Activated CD8-positive, alpha-beta memory T cell treated with anti-CD3 and anti-CD28 coated beads, Interleukin-2, amount 50 U/mL, for 48 hours (primary cell): ENCODE data around the gene USP10.

Experiments used
- DNase-seq: peaks from one replicate; pipeline ENCODE4 v3.0.0-alpha.2; 2020

USP10 gene

DNA sequence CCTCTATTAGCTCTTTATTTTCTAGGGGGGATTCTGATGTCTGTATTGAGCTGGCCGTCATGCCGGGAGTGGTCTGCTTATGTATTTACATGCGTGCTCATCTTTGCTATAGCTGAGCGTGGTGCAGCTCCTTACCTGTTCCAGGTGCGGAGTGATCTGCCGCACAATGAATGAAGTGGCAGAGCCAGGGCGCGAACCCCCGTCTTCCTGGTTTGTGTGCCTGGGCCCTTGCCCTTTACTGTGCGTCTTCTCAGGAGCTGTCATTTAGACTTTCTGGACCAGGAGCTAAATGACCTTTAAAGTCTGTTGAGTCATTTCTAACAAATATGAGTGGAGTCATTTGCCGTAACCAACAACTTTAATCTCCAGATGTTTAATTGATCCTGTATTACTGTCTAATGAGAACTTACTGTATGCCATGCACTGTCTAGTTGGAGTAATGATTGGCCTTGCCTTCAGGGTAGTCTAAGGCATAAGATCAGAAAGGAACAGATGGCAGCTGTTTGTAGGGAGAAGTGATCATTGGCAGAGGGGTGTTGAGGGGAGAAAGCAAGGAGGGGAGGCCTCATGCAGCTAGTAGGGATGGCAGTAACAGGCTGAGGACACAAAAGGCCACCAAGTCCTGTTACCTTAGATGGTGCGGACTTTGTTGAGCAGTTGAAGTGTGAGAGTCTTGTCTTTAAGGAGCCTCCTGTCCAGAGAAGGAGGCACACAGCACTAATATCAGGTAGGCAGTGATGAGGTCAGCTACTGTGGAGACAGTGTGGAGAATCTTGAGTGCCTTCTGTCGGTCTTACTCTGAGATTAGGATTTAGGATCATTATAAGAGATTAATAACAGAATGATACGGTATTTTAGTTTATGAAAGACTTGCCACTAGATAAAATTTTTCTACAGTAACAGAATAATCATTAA is 53.9 kb downstream of the USP10 start:
- no peak for DNase-seq

DNA sequence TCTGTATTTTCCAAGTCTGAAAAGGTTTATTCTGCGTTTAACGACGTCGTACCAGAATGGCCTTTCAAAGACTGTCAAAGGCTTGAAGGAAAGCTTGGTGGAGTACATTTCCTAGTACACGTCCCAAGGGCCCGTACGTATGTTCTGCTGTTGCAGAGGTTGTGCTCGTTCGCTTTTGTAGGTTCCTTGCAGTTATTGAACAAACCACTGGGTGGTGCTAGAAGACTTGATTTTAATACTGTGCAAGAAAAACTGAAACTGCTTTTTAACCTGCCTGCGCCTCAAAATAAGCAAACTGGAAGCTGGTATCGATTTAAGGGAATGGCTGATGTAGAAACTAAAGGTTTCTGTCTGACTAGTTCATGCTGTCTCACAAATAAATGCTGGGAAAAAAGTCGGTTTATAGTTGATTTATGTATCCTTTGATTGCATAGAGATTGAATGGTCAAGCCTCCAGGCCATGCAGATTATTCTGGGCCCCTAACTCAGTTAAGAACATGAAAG is 54.6 kb downstream of the USP10 start:
- peak; percentile 62 for DNase-seq

DNA sequence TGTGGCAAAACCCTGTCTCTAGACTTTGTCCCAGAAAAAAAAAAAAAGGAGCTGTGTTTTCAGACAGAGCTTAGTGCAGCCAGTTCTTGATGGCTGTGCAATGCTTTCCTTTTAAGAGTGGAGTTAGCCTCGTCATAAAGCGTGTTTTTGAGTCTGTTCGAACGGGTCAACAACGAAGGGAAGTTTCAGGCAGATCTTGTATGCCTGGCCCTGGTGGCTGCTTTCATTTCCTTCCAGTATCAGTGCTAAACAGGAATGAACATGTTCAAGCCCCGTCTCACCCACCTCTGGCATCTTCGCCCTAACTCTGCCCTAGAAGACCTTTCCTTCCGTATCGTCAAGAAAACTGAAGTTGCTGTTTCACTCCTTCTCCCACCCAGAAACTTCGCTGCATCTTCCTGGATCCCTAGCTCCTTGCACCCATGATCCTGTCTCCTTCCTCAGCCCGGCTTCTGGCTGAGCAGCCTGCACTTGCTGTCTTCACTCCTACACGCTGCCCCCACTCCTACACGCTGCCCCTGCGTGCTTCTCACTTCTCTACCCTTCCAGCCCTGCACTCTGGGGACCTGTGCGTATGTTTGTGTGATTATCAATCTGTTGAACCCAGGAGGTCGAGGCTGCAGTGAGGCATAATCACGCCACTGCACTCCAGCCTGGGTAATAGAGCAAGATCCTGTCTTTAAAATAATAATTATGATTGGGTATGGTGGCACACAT is 55.3 kb downstream of the USP10 start:
- DNase-seq: no peak

DNA sequence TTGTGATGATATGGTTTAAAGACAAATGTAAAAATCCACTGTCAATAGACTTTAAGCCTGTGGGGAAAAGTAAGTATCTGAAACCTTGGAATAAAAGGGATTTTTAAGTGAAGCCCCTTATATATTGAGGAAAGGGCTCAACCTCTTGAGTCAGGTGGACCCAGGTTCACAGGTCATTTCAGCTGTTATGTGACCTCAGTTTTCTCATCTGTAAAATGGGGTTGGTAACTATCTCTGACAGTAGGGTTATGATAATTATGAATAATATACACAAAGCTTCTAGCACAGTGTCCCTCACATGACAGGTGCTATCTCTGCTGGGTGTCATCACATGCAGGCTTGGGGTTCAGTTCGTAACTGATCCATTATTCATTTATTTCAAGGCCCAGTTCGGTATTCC is 57.0 kb downstream of the USP10 start:
- no peak for DNase-seq

DNA sequence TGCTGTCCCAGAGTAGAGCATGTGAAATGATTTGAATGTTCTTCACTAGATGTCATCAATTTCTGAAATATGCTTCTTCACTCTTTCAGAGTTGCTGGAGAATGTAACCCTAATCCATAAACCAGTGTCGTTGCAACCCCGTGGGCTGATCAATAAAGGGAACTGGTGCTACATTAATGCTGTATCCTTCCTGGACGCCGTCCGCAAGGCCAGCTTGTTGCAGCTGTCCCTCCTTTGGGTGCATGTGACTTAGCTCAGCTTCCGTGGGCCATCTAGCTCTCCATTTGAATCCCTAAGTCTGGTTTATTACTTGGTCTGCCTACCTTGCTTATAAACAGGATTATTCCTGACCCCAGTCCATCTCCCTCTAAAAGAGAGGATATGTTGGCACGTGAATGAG is 58.8 kb downstream of the USP10 start:
- no peak for DNase-seq

DNA sequence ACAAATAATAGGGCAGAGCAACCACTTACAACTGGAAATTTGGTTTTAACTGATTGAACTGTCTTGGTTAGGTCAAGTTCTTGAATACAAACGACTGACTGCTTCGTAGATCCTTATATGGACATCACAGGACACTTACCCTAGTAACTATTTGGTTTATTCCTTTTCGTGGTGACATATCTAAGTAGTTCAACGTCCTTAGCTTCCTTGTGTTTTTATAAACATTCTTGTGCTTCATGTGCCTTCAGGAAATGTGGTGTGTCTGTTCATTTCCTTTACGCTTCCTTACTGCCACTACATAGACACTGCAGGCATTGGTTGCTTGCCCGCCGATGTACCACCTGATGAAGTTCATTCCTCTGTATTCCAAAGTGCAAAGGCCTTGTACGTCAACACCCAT is 59.3 kb downstream of the USP10 start:
- no peak for DNase-seq

DNA sequence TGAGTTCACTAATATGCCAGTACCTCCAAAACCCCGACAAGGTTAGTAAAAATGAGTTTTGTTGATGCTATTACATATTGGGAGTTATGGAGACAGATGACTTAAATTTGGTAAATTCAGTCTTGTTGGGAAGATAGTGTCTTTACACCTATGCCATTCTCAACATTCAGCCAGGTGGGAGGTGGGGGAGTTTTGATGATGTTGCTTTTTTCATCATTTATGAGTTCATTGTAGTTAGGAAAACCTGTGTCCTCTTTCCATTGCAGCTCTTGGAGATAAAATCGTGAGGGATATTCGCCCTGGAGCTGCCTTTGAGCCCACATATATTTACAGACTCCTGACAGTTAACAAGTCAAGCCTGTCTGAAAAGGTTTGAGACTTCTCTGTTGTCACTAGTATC is 60.1 kb downstream of the USP10 start:
- DNase-seq: no peak

DNA sequence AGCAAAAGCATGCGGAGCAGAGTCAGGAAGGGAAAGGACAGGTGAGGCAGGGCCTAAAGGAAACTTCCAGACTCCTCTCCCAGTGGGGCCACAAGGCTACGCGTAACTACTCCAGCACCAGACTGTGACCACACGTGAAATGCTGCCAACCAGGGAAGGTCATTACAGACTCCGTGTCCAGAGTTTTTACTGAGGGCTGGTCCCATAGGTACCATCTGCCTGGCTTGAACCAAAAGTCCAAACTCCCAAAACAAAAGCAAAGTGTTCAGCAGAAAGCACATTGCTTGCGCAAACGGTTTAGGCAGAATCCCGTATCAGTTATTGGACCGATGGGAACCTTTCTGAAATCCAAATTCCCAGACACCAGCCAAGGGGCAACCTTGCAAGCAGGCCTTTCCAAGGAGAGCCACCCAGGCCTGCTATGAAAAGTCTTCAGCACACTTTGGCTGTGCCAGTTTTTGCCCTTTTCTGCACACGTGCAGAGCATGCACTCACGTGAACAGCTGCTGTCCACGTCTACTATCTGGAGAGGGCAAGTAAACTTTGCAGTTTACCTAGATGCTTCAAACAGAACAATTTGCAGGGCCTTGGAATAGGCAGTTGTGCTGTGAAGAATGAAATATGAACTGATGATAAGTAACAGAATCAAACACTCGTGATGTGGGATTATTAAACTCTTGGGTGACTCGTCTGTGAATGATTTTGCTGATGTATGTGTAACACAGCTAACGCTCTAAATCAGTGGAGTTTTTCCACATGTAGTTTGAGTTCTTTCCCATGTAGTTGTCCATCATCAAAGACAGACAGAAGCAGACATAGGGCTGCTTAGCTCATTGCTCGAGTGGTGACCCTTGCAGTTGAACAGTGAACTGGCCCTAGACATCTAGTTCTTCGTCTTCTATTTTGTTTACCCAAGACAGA is 61.9 kb downstream of the USP10 start:
- no peak for DNase-seq

DNA sequence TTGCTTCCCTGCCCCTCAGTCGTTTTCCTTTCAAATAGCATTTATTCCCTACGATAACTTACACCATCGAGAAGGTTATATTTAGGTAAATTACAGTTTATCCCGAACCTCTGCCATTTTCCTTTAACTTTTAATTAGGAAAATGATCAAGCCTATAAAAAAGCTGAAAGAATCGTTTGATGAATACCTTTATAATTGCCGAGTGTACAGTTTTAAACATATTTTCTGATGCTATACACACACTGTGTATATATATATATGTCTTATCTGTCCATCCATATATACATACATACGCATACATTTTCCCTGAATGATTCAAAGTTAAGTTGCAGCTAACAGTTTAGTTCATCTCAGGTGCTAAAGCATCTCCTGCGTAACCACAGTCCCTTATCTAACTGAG is 63.4 kb downstream of the USP10 start:
- no peak for DNase-seq

DNA sequence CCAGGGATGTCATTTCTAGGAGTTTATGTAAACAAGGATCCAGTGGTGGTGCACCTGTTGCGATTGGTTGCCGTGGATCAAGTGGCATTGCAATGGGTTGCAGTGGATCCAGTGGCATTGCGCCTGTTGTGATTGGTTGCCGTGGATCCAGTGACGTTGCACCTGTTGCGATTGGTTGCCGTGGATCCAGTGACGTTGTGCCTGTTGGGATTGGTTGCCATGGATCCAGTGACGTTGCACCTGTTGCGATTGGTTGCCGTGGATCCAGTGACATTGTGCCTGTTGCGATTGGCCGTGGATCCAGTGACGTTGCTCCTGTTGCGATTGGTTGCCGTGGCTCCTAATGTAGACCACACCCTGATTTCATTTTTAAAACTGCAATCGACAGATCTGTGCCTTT is 63.8 kb downstream of the USP10 start:
- no peak for DNase-seq

DNA sequence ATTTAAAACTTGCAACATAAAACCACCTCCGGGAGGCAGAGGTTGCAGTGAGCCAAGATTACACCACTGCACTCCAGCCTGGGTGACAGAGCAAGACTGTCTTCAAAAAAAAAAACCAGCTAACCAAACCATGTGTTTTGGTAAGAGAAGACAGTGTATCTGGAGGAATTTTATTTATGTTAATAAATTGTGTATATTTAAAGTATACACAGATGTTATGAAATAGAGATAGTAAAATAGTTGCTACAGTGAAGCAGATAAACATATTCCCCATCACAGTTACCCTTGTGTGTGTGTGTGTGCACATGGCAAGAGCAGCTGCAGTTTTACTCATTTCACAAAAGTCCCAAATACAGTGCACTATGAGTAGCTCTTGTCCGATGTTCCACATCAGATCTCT is 65.2 kb downstream of the USP10 start:
- no peak for DNase-seq

DNA sequence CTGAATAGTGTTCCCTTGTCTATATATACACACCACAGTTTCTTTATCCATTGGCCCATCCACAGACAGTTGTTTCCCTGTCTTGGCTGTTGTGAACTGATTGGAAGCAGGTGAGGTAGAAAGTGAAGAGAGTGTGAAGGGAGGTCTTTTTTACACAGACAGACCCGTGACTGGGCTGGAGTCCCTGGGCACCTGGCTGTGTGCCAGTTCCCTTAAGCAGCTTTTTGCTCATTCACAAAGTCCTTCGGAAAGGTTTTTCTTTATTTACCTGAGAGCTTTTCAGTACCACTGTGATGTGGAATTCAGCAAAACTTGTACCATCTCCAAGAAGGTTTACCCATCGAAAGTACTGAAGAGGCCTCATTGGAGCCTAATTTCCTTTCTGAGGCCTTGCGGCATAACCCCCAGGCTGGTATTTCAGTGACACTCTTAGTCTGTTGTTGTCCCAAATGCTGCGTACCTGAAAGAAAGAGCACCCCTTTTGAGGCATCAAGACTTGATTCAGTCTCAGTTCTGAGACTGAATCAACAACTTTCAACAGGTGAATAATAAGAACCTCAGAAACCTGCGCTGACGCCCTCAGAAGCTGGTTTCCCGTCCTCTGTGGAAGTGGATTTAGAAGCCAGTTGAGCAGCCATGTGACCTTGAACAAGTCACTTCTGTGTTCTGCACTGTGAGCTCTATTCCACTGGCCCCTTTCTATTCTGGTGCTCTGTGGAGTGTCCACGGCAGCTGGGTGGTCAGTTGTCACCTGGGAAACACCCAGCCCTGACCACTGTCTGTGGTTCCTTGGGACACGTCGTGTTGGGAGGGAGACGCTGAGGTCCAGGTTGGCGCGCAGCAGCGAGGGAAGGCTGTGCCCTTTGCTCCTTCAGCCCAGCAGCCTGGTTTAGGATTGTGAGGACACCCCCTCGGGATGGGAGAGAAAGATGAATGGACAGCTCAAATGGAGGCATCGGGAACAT is 66.1 kb downstream of the USP10 start:
- DNase-seq: no peak

DNA sequence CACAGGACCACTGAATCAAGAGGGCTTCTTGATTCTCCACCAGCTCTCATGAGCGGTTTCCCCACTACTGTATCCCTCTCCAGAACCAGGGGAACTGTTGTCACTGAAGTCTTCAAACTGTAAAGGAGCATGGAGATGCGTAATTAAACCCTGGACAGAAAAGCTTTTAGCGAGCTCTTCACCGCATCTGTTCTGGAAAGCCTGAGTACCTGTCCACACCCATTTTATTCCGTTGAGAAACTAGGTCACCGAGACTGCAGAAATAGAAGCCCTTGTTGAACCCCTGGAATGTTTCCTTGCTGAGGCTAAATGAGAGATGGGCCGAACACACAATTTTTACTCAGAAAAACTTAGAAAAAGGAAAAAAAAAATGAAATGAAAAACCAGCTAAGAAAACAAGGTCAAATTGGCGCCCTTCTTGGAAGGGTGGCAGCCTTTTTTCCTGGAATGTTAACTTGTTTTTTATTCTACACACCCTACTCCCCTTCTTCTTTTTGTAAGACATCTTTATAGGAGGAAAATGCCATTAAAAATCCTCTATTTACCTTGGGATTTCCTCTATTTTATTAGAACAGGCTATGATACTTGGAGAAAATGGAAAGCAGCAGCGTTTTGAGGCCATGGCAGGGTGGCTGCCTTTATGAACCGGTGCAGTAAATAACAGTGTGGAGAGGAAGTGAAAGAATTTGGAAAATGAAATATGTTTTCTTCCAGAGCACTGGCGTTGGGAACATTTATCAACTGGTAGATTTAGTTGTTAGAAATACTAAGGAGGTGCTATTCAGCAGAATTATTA is 67.4 kb downstream of the USP10 start:
- DNase-seq: no peak

DNA sequence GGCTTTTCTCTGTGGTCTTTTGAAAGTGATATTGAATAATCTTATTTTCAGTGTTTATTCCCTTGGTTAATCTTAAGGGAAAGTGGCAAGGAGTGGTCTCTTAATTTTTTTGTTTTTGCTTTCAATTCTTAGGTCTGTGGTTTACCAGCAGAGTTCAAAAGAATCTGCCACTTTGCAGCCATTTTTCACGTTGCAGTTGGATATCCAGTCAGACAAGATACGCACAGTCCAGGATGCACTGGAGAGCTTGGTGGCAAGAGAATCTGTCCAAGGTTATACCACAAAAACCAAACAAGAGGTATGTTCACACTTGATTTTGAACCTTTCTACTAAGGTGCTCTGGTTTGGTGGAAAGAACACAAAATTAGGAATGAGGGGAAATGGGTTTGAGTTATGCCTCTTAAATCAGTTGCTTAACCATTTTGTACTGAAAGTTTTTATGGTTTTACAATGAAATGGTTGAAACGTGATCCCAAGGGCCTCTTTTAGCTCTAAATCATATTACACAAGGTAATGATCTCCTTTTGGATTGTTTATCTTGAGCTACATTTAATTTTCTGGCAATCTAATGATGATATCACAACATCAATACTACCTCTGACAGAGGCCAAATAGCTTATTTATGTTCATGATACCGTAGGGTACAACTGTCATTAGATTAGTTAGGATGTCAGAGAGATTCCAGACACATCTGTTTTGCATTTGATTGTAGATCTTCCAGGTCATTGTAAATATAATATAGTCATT is 68.4 kb downstream of the USP10 start:
- DNase-seq: no peak

DNA sequence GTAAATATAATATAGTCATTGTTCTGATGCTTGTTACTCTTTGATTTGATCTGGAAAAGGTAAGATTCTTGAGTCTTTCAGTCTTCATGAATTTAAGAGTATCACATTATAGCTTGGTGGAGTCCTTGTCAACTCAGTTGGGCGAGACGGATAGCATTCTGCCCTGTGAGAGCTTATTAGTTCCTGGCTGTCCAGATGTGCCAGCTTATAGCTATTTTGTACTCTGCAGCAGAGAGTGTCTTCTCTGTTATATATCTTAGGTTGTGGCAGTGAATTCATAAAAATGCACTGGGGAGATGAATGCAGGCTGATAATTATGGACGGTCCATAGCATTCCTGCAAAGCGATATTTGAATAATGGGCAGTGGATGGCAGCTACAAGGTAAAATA is 69.0 kb downstream of the USP10 start:
- DNase-seq: no peak

DNA sequence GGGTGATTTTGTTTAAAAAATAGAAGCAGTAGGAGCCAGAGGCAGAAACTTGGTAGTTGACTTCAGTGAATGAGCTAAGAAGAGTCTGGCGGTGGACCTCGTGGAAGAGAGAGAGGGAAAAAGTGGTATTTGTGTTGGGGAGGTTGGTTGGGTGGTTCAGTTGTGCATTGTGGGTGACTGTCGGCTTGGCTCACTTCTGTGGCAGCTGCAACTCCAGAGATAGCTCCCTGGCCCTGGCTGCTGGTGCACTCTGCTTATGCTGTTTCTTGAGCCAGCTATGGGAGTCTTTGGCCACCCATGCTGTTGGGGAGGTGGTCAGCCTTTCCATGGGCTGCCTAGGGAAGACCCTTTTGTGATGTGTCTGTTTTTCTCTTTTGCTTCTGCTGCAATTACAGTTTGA is 69.6 kb downstream of the USP10 start:
- DNase-seq: no peak

DNA sequence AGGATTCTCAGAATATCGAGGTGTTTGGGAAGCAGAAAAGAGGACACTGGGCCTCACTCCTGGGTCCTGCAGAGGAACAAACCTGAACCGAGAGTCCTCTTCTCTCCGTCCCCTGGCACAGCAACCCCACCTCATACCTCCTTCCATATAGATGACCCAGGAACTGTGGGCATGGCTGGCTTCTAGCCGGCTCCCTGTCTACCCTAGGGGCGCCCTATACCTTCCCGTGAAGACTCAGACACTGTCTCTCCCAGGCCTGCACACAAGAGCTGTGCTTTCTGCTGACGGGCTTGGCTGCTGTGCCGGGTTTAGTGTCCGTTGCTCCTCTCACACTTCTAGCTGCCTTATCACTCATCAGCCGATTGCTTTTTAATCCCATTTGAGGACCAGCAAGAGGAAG is 73.5 kb downstream of the USP10 start:
- no peak for DNase-seq

DNA sequence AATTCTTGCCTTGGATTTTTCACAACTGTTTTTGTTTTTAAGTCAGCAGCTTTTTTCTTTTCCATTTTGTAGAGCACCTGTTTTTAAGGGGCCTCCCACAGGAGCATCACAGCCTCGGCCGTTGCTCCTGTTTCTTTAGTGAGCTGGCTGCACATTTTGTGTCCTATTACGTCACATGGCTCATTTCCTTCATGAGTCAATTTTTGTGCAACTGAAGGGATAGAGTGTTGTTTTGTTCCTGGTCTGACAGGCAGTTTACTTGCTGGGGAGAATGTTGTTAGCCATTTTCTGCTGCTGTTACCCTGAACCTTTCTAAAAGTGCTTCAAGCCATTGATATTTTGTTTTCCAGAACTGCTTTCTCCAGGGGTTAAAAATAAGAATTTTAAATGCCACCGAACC is 75.0 kb downstream of the USP10 start:
- no peak for DNase-seq

DNA sequence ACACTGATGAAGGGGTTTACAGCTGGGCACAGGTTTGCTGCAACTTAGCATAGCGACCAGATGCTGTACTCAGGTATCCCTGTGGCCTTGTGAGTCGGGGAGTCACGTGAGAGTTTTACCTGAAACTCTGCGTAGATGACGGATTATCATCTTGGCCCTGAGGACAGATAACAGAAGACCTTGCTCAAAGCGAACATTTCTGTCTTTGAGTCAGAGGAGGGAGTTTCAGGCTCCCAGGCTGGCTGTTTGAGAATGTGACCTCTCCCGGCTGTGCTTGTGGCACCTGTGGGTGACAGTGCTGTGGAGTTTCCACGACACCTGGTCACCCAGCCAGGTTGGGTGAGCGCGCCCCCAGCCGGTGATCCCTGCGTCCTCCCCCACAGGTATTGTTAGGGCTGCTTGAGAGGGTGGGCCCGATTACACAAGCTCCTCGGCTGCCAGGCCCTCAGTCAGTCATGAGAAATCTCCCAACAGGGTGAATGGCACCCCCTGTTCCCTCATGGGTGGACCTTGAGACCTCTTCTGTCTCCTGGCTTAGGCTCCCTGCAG is 75.5 kb downstream of the USP10 start:
- no peak for DNase-seq

DNA sequence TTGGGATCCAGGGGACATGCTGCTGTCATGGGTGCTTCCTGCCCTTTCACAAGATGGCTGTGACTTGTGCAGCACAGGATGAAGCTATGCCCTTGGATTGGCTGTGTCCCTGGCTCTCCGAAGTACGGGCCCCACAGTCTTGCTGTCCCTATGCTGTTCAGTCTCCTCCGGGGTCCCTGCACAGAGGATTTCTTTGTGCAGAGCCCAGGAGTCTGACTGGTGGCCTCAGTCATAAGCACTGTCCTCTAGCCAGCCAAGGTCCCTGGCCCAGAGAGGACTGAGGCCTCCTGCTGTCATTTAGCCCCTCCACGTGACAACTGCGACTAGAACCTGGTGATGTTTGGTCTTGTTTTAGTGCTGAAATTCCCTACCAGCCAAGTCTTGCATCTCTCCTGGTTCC is 77.6 kb downstream of the USP10 start:
- no peak for DNase-seq
